Naive thymus-derived CD8-positive, alpha-beta T cell (primary cell): ENCODE measurements around the gene OR9Q1. TPM values are rescaled to one million over a fixed set of nuclear protein-coding genes. Genes with fewer than 3 reads are reported as not detected.

Experiments
- ATAC-seq, 2 donors: fragments of 150-1000 bp; cut with Tn5 transposase in 1 of 2; sonication (Bioruptor Pico), chemical (Tn5 transposase) in 1 of 2; 1 replicate in 1 of 2; 2 replicates in 1 of 2; pipeline ENCODE4 v1.10.0; 2021; ENCODE audit warnings: mild to moderate bottlenecking in 2 of 2, moderate library complexity in 2 of 2
- POLR2A ChIA-PET: fragments of 350-600 bp; sonication (Branson Sonifier 250); formaldehyde crosslinking; loops from one replicate; lab custom pipeline; 2021; ENCODE audit warnings: antibody characterized with exemption; lab: Charles Lee
- DNase-seq, 10 donors: peaks; one replicate each; pipeline versions ENCODE4 v3.0.0 to v3.0.0-alpha.2; 2020 to 2022
- H3K27ac Mint-ChIP-seq, 10 donors: one replicate each; pipeline ENCODE4 v1.8.0; 2020 to 2022; ENCODE audit warnings: mild to moderate bottlenecking in 10 of 10, mixed read lengths in 10 of 10, moderate library complexity in 4 of 10, inconsistent platforms in 1 of 10
- H3K27me3 Mint-ChIP-seq, 5 donors: one replicate each; pipeline ENCODE4 v1.8.0; 2021 to 2022; ENCODE audit warnings: mixed read lengths in 5 of 5
- H3K36me3 Mint-ChIP-seq, 3 donors: one replicate each; pipeline ENCODE4 v1.8.0; 2020 to 2022; ENCODE audit warnings: mixed read lengths in 3 of 3, mild to moderate bottlenecking in 2 of 3, inconsistent platforms in 1 of 3
- H3K4me1 Mint-ChIP-seq, 4 donors: one replicate each; pipeline ENCODE4 v1.8.0; 2021 to 2022; ENCODE audit warnings: mixed read lengths in 4 of 4
- H3K4me3 Mint-ChIP-seq, 10 donors: one replicate each; pipeline ENCODE4 v1.8.0; 2020 to 2022; ENCODE audit warnings: mild to moderate bottlenecking in 10 of 10, mixed read lengths in 10 of 10, moderate library complexity in 6 of 10, inconsistent platforms in 1 of 10
- H3K9me3 Mint-ChIP-seq, 9 donors: one replicate each; pipeline ENCODE4 v1.8.0; 2020 to 2022; ENCODE audit warnings: mixed read lengths in 9 of 9, mild to moderate bottlenecking in 3 of 9, inconsistent platforms in 1 of 9, moderate library complexity in 1 of 9
- polyA plus RNA-seq, 3 donors: library from polyadenylated mRNA; unstranded; fragments of 300-500 nt; fragmentation: Illumina TruSeq; gene quantifications; one replicate each; pipeline ENCODE4 v1.2.3, GENCODE V29; 2021
- total RNA-seq, 8 experiments: library from RNA in 2 of 8; stranded (reverse) in 2 of 8; gene quantifications; one replicate each; pipeline ENCODE4 v1.2.3 and lab custom pipeline; 2021 to 2026

The OR9Q1 gene
- total and polyA plus RNA-seq, 5 experiments from 2014 or later, result not detected

GRCh38 chr11:58222721-58223120 is 199.0 kb downstream of the OR9Q1 start:
- H3K9me3 Mint-ChIP-seq, result peaks cover 0 to 2% (median 0%) of the 10 kb centered on the region in 9 donors
- H3K4me1 Mint-ChIP-seq, result no peaks in the 10 kb centered on the region
- no peak for DNase-seq
- no peaks in the 10 kb centered on the region for H3K36me3 Mint-ChIP-seq
- H3K27me3 Mint-ChIP-seq, result peaks cover under 1 to 12% (median 3%) of the 10 kb centered on the region in 5 donors
- H3K4me3 Mint-ChIP-seq, result no peak overlapping the region
- no peak overlapping the region for H3K27ac Mint-ChIP-seq
- POLR2A ChIA-PET, result no interaction called here
- ATAC-seq, result no peak

GRCh38 chr11:58227956-58228615 is 204.4 kb downstream of the OR9Q1 start:
- POLR2A ChIA-PET, result no interaction called here
- Mint-ChIP-seq H3K27ac (peak overlapping the region in 2 of 10 donors; percentile 57 to 83), H3K27me3 (peaks cover 1 to 14% (median 11%) of the 10 kb centered on the region in 5 donors), H3K4me3 (no peak overlapping the region), H3K4me1 (no peaks in the 10 kb centered on the region), H3K36me3 (peaks cover 0 to 4% (median 0%) of the 10 kb centered on the region in 3 donors), H3K9me3 (peaks cover 0 to 11% (median 0%) of the 10 kb centered on the region in 9 donors)
- DNase-seq (no peak), ATAC-seq (no peak)

Other genes with a start within 250 kb of the OR9Q1 start
- not detected for gene OR6Q1, start 7.1 kb downstream of the OR9Q1 start, total RNA-seq
- gene OR6Q1, start 7.1 kb downstream of the OR9Q1 start, polyA plus RNA-seq, result not detected
- gene OR9I1, start 101.6 kb downstream of the OR9Q1 start, total RNA-seq, result not detected
- not detected for gene OR9I1, start 101.6 kb downstream of the OR9Q1 start, polyA plus RNA-seq
- not detected for gene OR9Q2, start 165.2 kb downstream of the OR9Q1 start, total RNA-seq
- not detected for gene OR9Q2, start 165.2 kb downstream of the OR9Q1 start, polyA plus RNA-seq
- gene OR1S2, start 180.3 kb downstream of the OR9Q1 start, total RNA-seq, result not detected
- gene OR1S2, start 180.3 kb downstream of the OR9Q1 start, polyA plus RNA-seq, result not detected
- not detected for gene OR1S1, start 188.8 kb downstream of the OR9Q1 start, total RNA-seq
- not detected for gene OR1S1, start 188.8 kb downstream of the OR9Q1 start, polyA plus RNA-seq
- not detected for gene OR10Q1, start 205.0 kb downstream of the OR9Q1 start, total RNA-seq
- not detected for gene OR10Q1, start 205.0 kb downstream of the OR9Q1 start, polyA plus RNA-seq
- not detected for gene OR10W1, start 244.4 kb downstream of the OR9Q1 start, total RNA-seq
- gene OR10W1, start 244.4 kb downstream of the OR9Q1 start, polyA plus RNA-seq, result under 1 TPM in 1 of 3 donors, not detected in 2; 0.11 TPM